Loucy (cell line): ENCODE results near the gene VSIG10L2.

Experiments
- H2AFZ ChIP-seq: fragments of 200-600 bp; sonication (generic); 2 replicates; pipeline ENCODE4 v1.6.0; 2016; ENCODE audit warnings: antibody characterized with exemption, mild to moderate bottlenecking, low read length, moderate library complexity
- H3F3A ChIP-seq: fragments of 200-600 bp; 2 replicates; pipeline ENCODE4 v1.6.0; 2016; ENCODE audit warnings: antibody characterized with exemption, low read depth, mild to moderate bottlenecking
- H3K27me3 ChIP-seq: fragments of 200-600 bp; sonication (generic); 2 replicates; pipeline ENCODE4 v1.6.1; 2014; ENCODE audit warnings: low read length, mild to moderate bottlenecking; ENCODE audit not compliant: insufficient read depth, poor library complexity, severe bottlenecking
- H3K36me3 ChIP-seq: fragments of 200-600 bp; sonication (generic); 2 replicates; pipeline ENCODE4 v1.6.1; 2016; ENCODE audit warnings: low read length; ENCODE audit not compliant: insufficient read depth
- H3K4me1 ChIP-seq: fragments of 200-600 bp; sonication (generic); 2 replicates; pipeline ENCODE4 v1.5.1; 2014; ENCODE audit warnings: low read length, mild to moderate bottlenecking; ENCODE audit not compliant: insufficient read depth, poor library complexity, severe bottlenecking
- H3K4me2 ChIP-seq: fragments of 200-600 bp; sonication (generic); 2 replicates; pipeline ENCODE4 v1.6.0; 2014; ENCODE audit warnings: antibody characterized with exemption, low read length, low read depth, mild to moderate bottlenecking; ENCODE audit not compliant: poor library complexity, severe bottlenecking
- H3K4me3 ChIP-seq: fragments of 200-600 bp; sonication (generic); 2 replicates; pipeline ENCODE4 v1.5.1; 2014; ENCODE audit warnings: low read length, mild to moderate bottlenecking, mixed read lengths; ENCODE audit not compliant: poor library complexity, severe bottlenecking
- H3K79me2 ChIP-seq: fragments of 200-600 bp; sonication (generic); 2 replicates; pipeline ENCODE4 v1.6.1; 2014; ENCODE audit warnings: low read length; ENCODE audit not compliant: insufficient read depth
- H3K9ac ChIP-seq: fragments of 200-600 bp; sonication (generic); 2 replicates; pipeline ENCODE4 v1.6.0; 2014; ENCODE audit warnings: mild to moderate bottlenecking, low read depth, low read length, moderate library complexity; ENCODE audit not compliant: poor library complexity, severe bottlenecking
- H3K9me2 ChIP-seq: fragments of 200-600 bp; sonication (generic); replicated peaks from 2 replicates; pipeline ENCODE4 v1.6.1; 2016; ENCODE audit warnings: low read depth, low read length, mixed read lengths
- H3K9me3 ChIP-seq: fragments of 200-600 bp; sonication (generic); 2 replicates; pipeline ENCODE4 v1.6.1; 2014; ENCODE audit warnings: mild to moderate bottlenecking, antibody characterized with exemption, low read length, low read depth; ENCODE audit not compliant: insufficient read depth
- H4K20me1 ChIP-seq: fragments of 200-600 bp; sonication (generic); 2 replicates; pipeline ENCODE4 v1.6.0; 2014; ENCODE audit warnings: antibody characterized with exemption, low read length, mild to moderate bottlenecking; ENCODE audit not compliant: insufficient read depth, poor library complexity, severe bottlenecking
- EZH2phosphoT487 ChIP-seq: fragments of 200-600 bp; IDR thresholded peaks from 2 replicates; pipeline ENCODE4 v1.6.1; 2018; ENCODE audit warnings: antibody characterized with exemption, mild to moderate bottlenecking, moderate library complexity, borderline replicate concordance
- TF ChIP-seq, protein P1 (sequence below): fragments of 200-600 bp; sonication (generic); conservative IDR thresholded peaks from 2 replicates; pipeline ENCODE4 v1.5.1; 2014; ENCODE audit warnings: mild to moderate bottlenecking, antibody characterized with exemption, low read length

Gene VSIG10L2

DNA sequence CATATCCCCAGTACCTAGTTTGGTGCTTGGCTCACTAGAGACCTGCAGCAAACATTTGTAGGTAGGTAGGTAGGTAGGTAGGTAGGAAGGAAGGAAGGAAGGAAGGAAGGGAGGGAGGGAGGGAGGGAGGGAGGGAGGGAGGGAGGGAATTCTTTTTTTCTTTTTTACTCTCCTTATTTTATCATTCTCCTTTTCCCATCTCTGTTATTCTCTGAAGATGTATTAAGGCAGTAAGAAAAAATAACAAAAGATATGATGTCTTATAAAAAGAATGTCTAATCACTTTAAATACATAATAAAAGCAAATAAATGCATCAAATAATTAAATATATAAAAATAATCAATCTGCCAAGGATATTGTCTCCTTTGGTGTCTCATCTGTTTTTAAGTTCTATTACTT, 28.4 kb downstream of the VSIG10L2 start:
- Histone ChIP-seq H3K79me2 (no peaks in the 10 kb centered on the region), H3K4me1 (no peaks in the 10 kb centered on the region), H3K9me2 (no peaks in the 10 kb centered on the region), H3K4me3 (no peak overlapping the region), H3F3A (no peaks in the 10 kb centered on the region), H3K27me3 (no peaks in the 10 kb centered on the region), H3K9ac (no peak overlapping the region), H4K20me1 (no peaks in the 10 kb centered on the region), H3K36me3 (no peaks in the 10 kb centered on the region), H3K4me2 (no peak overlapping the region), H2AFZ (no peak overlapping the region), H3K9me3 (no peaks in the 10 kb centered on the region)
- TF ChIP-seq, protein P1, sequence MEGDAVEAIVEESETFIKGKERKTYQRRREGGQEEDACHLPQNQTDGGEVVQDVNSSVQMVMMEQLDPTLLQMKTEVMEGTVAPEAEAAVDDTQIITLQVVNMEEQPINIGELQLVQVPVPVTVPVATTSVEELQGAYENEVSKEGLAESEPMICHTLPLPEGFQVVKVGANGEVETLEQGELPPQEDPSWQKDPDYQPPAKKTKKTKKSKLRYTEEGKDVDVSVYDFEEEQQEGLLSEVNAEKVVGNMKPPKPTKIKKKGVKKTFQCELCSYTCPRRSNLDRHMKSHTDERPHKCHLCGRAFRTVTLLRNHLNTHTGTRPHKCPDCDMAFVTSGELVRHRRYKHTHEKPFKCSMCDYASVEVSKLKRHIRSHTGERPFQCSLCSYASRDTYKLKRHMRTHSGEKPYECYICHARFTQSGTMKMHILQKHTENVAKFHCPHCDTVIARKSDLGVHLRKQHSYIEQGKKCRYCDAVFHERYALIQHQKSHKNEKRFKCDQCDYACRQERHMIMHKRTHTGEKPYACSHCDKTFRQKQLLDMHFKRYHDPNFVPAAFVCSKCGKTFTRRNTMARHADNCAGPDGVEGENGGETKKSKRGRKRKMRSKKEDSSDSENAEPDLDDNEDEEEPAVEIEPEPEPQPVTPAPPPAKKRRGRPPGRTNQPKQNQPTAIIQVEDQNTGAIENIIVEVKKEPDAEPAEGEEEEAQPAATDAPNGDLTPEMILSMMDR = no peak
- no peak for TF ChIP-seq EZH2phosphoT487

DNA sequence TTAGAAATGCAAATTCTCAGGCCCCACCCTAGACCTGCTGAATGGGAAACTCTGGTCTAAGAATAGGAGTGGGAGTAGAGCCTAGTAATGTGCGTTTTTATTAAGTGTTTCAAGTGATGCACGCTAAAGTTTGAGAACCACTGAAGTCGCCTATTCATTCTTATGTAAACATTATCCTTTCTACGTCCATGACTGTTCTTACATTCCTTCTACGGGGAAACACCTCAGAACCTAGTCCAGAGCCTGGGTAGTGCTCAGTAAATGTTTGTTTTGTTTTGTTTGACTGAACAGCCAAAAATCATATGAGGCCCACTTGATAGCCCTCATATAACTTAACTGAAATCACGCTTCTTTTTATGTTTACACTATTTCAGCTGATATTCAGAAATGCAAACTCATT, 29.8 kb downstream of the VSIG10L2 start:
- no peaks in the 10 kb centered on the region for H3K4me1 ChIP-seq
- H2AFZ ChIP-seq = no peak overlapping the region
- no peaks in the 10 kb centered on the region for H3K9me2 ChIP-seq
- H3K9ac ChIP-seq = no peak overlapping the region
- H3K27me3 ChIP-seq = no peaks in the 10 kb centered on the region
- no peaks in the 10 kb centered on the region for H3F3A ChIP-seq
- no peaks in the 10 kb centered on the region for H3K79me2 ChIP-seq
- no peaks in the 10 kb centered on the region for H4K20me1 ChIP-seq
- TF ChIP-seq, protein P1 = no peak
- TF ChIP-seq EZH2phosphoT487 = no peak
- H3K4me2 ChIP-seq = no peak overlapping the region
- no peaks in the 10 kb centered on the region for H3K9me3 ChIP-seq
- no peak overlapping the region for H3K4me3 ChIP-seq
- H3K36me3 ChIP-seq = no peaks in the 10 kb centered on the region

DNA sequence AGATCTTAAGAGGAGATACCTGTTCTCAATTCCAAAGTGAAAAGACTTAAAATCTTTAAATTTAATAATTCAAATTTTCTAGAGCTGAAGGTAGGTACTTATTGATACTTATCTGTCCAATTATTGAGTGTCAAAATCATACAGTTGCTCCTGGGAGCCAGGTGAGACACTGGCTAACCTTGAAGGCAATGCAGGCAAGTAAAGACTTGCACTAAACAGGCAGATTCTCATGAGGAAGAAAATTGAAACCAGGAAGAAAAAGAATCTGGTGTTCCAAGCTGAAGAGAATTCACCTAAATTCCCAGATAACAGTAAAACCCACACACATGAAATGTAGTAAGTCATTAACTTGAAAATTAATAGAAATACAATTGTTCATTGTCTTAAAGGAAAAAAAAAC, 30.3 kb downstream of the VSIG10L2 start:
- no peaks in the 10 kb centered on the region for H3K79me2 ChIP-seq
- H3K36me3 ChIP-seq = no peaks in the 10 kb centered on the region
- H3K9ac ChIP-seq = no peak overlapping the region
- H3K4me3 ChIP-seq = no peak overlapping the region
- no peaks in the 10 kb centered on the region for H3K4me1 ChIP-seq
- H3K27me3 ChIP-seq = no peaks in the 10 kb centered on the region
- H3F3A ChIP-seq = no peaks in the 10 kb centered on the region
- H3K4me2 ChIP-seq = no peak overlapping the region
- H2AFZ ChIP-seq = no peak overlapping the region
- no peaks in the 10 kb centered on the region for H3K9me3 ChIP-seq
- H4K20me1 ChIP-seq = no peaks in the 10 kb centered on the region
- no peaks in the 10 kb centered on the region for H3K9me2 ChIP-seq
- TF ChIP-seq, protein P1 = no peak
- no peak for TF ChIP-seq EZH2phosphoT487
